Measurements from ENCODE around the gene MRAP.

MRAP gene

GRCh38 chr21:32351428-32351827 lies 52.8 kb downstream of the MRAP start:
- no peaks in the 10 kb centered on the region for H3K27me3 ChIP-seq (ENCODE audit: low read depth)
- H3K4me3 ChIP-seq, result no peak overlapping the region
- H3K36me3 ChIP-seq (replicated peaks), result peaks cover 100% of the 10 kb centered on the region
- no peaks in the 10 kb centered on the region for H3K9me3 ChIP-seq
- in situ Hi-C loops (cut with MboI; ENCODE audit: low sequenced_read_pairs), result no loop called here
- no peak for DNase-seq (ENCODE audit: low spot score in 2 of 2)
- H3K4me1 ChIP-seq, result no peaks in the 10 kb centered on the region; the same call in 1 of the 2 replicates

- in situ Hi-C loops (cut with MboI; ENCODE audit: low sequenced_read_pairs), result no loop called here
- H3K9me3 ChIP-seq, result no peaks in the 10 kb centered on the region
- no peak for DNase-seq (ENCODE audit: low spot score in 2 of 2)
- H3K36me3 ChIP-seq (replicated peaks), result peaks cover 100% of the 10 kb centered on the region
- no peaks in the 10 kb centered on the region for H3K27me3 ChIP-seq (ENCODE audit: low read depth)
- no peaks in the 10 kb centered on the region; the same call in 1 of the 2 replicates for H3K4me1 ChIP-seq
- no peak overlapping the region for H3K4me3 ChIP-seq
Measured at GRCh38 chr21:32352526-32352925, 53.9 kb downstream of the MRAP start.

GRCh38 chr21:32353002-32353711 lies 54.5 kb downstream of the MRAP start:
- H3K4me3 ChIP-seq, result no peak overlapping the region
- in situ Hi-C loops (cut with MboI; ENCODE audit: low sequenced_read_pairs), result no loop called here
- DNase-seq (ENCODE audit: low spot score in 2 of 2), result no peak
- no peaks in the 10 kb centered on the region; the same call in 1 of the 2 replicates for H3K4me1 ChIP-seq
- H3K36me3 ChIP-seq (replicated peaks), result peaks cover 99% of the 10 kb centered on the region
- no peaks in the 10 kb centered on the region for H3K27me3 ChIP-seq (ENCODE audit: low read depth)
- no peaks in the 10 kb centered on the region for H3K9me3 ChIP-seq

GRCh38 chr21:32356874-32357395 lies 58.3 kb downstream of the MRAP start:
- Histone ChIP-seq H3K4me3 (no peak overlapping the region), H3K9me3 (no peaks in the 10 kb centered on the region), H3K4me1 (no peaks in the 10 kb centered on the region; the same call in 1 of the 2 replicates), H3K36me3 (replicated peaks) (peaks cover 99% of the 10 kb centered on the region), H3K27me3 (ENCODE audit: low read depth) (no peaks in the 10 kb centered on the region)
- in situ Hi-C loops (cut with MboI; ENCODE audit: low sequenced_read_pairs), result no loop called here
- no peak for DNase-seq (ENCODE audit: low spot score in 2 of 2)

- H3K36me3 ChIP-seq (replicated peaks), result peaks cover 96% of the 10 kb centered on the region
- in situ Hi-C loops (cut with MboI; ENCODE audit: low sequenced_read_pairs), result no loop called here
Measured at GRCh38 chr21:32359719-32360260, 61.1 kb downstream of the MRAP start.

GRCh38 chr21:32360401-32360975 lies 61.8 kb downstream of the MRAP start:
- Histone ChIP-seq H3K27me3 (ENCODE audit: low read depth) (no peaks in the 10 kb centered on the region), H3K36me3 (replicated peaks) (peaks cover 94% of the 10 kb centered on the region), H3K4me1 (no peaks in the 10 kb centered on the region), H3K9me3 (no peaks in the 10 kb centered on the region), H3K4me3 (no peak overlapping the region)
- no peak for DNase-seq (ENCODE audit: low spot score in 2 of 2)
- in situ Hi-C loops (cut with MboI; ENCODE audit: low sequenced_read_pairs), result no loop called here

More at GRCh38 chr21:32359719-32360260, 61.1 kb downstream of the MRAP start:
- Histone ChIP-seq H3K9me3 (no peaks in the 10 kb centered on the region), H3K4me3 (no peak overlapping the region), H3K27me3 (ENCODE audit: low read depth) (no peaks in the 10 kb centered on the region), H3K4me1 (no peaks in the 10 kb centered on the region; the same call in 1 of the 2 replicates)
- no peak for DNase-seq (ENCODE audit: low spot score in 2 of 2)

All from HAP-1 (cell line).